ENCODE measurements around the gene INPPL1.
A peak's percentile ranks its signal among the peaks of the same experiment; 100 is the strongest.

Gene INPPL1

GRCh38 chr11:72271980-72272379 is 47.4 kb downstream of the INPPL1 start:
- no peak for TF ChIP-seq CTCF (conservative IDR thresholded peaks at IDR 0.05; ENCODE audit: low read depth, low read length)
- DNase-seq (ENCODE audit: low read depth), result no peak

GRCh38 chr11:72274435-72274834 is 49.9 kb downstream of the INPPL1 start:
- no peak for TF ChIP-seq CTCF (conservative IDR thresholded peaks at IDR 0.05; ENCODE audit: low read depth, low read length)
- no peak overlapping the region for H3K4me3 ChIP-seq (ENCODE audit: low read depth, low read length)
- peak; percentile 27 for DNase-seq (ENCODE audit: low read depth)

More at GRCh38 chr11:72271980-72272379, 47.4 kb downstream of the INPPL1 start:
- no peak overlapping the region for H3K4me3 ChIP-seq (ENCODE audit: low read depth, low read length)

- DNase-seq (ENCODE audit: low read depth), result peak; percentile 51
- TF ChIP-seq CTCF (conservative IDR thresholded peaks at IDR 0.05; ENCODE audit: low read depth, low read length), result no peak
- no peak overlapping the region for H3K4me3 ChIP-seq (ENCODE audit: low read depth, low read length)
Observed at GRCh38 chr11:72278905-72279304, 54.3 kb downstream of the INPPL1 start.

GRCh38 chr11:72280037-72280436 is 55.5 kb downstream of the INPPL1 start:
- TF ChIP-seq CTCF (conservative IDR thresholded peaks at IDR 0.05; ENCODE audit: low read depth, low read length), result no peak
- no peak for DNase-seq (ENCODE audit: low read depth)
- no peak overlapping the region for H3K4me3 ChIP-seq (ENCODE audit: low read depth, low read length)

GRCh38 chr11:72280726-72281315 is 56.3 kb downstream of the INPPL1 start:
- no peak for DNase-seq (ENCODE audit: low read depth)
- TF ChIP-seq CTCF (conservative IDR thresholded peaks at IDR 0.05; ENCODE audit: low read depth, low read length), result no peak
- no peak overlapping the region for H3K4me3 ChIP-seq (ENCODE audit: low read depth, low read length)

- no peak for DNase-seq (ENCODE audit: low read depth)
- TF ChIP-seq CTCF (conservative IDR thresholded peaks at IDR 0.05; ENCODE audit: low read depth, low read length), result no peak
- no peak overlapping the region for H3K4me3 ChIP-seq (ENCODE audit: low read depth, low read length)
Observed at GRCh38 chr11:72283947-72284346, 59.4 kb downstream of the INPPL1 start.

GRCh38 chr11:72287293-72287692 is 62.7 kb downstream of the INPPL1 start:
- no peak for TF ChIP-seq CTCF (conservative IDR thresholded peaks at IDR 0.05; ENCODE audit: low read depth, low read length)
- DNase-seq (ENCODE audit: low read depth), result no peak

More at GRCh38 chr11:72287293-72287692, 62.7 kb downstream of the INPPL1 start:
- no peak overlapping the region for H3K4me3 ChIP-seq (ENCODE audit: low read depth, low read length)

Data from choroid plexus epithelial cell (primary cell).